OCI-LY7 (cell line): ENCODE measurements around the gene CRYBB1.

Experiments used
- EZH2phosphoT487 ChIP-seq: fragments of 200-600 bp; sonication (generic); IDR thresholded peaks from 2 replicates; pipeline ENCODE4 v1.6.1; 2018; ENCODE audit warnings: low read depth, borderline replicate concordance, mild to moderate bottlenecking, mixed run types, antibody characterized with exemption, low read length, moderate library complexity, mixed read lengths
- TF ChIP-seq, protein P1 (sequence below): fragments of 200-600 bp; sonication (generic); conservative IDR thresholded peaks from 2 replicates; pipeline ENCODE4 v1.5.1; 2014; ENCODE audit warnings: mild to moderate bottlenecking, antibody characterized with exemption, low read length, moderate library complexity, mixed read lengths

DNA sequence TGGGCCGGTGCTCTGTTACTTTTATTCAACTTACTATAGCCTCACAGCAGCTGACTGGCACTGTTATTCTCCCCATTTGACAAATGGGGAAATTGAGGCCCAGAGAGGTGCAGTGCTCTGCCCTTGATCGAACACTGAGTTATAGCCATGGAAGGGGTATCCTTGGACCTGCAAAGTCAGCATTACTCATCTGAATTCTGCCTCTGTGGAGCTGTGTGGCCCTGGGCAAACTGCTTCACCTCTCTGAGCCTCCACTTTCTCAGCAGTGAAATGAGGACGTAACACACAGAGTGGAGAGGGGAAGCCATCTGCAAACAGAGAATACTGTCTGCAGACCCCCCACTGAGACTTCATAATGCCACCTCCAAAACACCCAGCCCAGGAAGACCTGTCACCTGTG, 53.2 kb downstream of the CRYBB1 start:
- TF ChIP-seq, protein P1, sequence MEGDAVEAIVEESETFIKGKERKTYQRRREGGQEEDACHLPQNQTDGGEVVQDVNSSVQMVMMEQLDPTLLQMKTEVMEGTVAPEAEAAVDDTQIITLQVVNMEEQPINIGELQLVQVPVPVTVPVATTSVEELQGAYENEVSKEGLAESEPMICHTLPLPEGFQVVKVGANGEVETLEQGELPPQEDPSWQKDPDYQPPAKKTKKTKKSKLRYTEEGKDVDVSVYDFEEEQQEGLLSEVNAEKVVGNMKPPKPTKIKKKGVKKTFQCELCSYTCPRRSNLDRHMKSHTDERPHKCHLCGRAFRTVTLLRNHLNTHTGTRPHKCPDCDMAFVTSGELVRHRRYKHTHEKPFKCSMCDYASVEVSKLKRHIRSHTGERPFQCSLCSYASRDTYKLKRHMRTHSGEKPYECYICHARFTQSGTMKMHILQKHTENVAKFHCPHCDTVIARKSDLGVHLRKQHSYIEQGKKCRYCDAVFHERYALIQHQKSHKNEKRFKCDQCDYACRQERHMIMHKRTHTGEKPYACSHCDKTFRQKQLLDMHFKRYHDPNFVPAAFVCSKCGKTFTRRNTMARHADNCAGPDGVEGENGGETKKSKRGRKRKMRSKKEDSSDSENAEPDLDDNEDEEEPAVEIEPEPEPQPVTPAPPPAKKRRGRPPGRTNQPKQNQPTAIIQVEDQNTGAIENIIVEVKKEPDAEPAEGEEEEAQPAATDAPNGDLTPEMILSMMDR: no peak
- no peak for TF ChIP-seq EZH2phosphoT487
